Dedifferentiated amniotic fluid mesenchymal stem cell (primary cell): ENCODE measurements around the gene IL1RAPL1.
"Not testable (repeated sequence)": the region's sequence is repeated elsewhere in the genome, so short reads cannot be mapped to it uniquely, and the experiment has no call there.

Experiments used
- DNase-seq: peaks from one replicate; pipeline ENCODE4 v3.0.0-alpha.2; 2016; ENCODE audit errors: extremely low spot score

IL1RAPL1 gene

GRCh38 chrX:29269390-29269789 is 682.1 kb downstream of the IL1RAPL1 start:
- no peak for DNase-seq

- DNase-seq = no peak
Observed at GRCh38 chrX:29274517-29274916, 687.3 kb downstream of the IL1RAPL1 start.

GRCh38 chrX:29275928-29276327 is 688.7 kb downstream of the IL1RAPL1 start:
- no peak for DNase-seq

- no peak for DNase-seq
Observed at GRCh38 chrX:29281078-29281742, 694.0 kb downstream of the IL1RAPL1 start.

- DNase-seq = no peak
Observed at GRCh38 chrX:29285664-29286063, 698.4 kb downstream of the IL1RAPL1 start.

- no peak for DNase-seq
Observed at GRCh38 chrX:29295987-29296680, 708.9 kb downstream of the IL1RAPL1 start.

- DNase-seq = no peak
Observed at GRCh38 chrX:29297171-29297800, 710.0 kb downstream of the IL1RAPL1 start.

- no peak for DNase-seq
Observed at GRCh38 chrX:29299684-29300083, 712.4 kb downstream of the IL1RAPL1 start.

- DNase-seq = no peak
Observed at GRCh38 chrX:29308726-29309125, 721.5 kb downstream of the IL1RAPL1 start.

GRCh38 chrX:29315931-29316330 is 728.7 kb downstream of the IL1RAPL1 start:
- DNase-seq = no peak

GRCh38 chrX:29318012-29318411 is 730.8 kb downstream of the IL1RAPL1 start:
- peak; percentile 51 for DNase-seq

GRCh38 chrX:29332429-29332828 is 745.2 kb downstream of the IL1RAPL1 start:
- not testable (repeated sequence) for DNase-seq

GRCh38 chrX:29333091-29333490 is 745.8 kb downstream of the IL1RAPL1 start:
- not testable (repeated sequence) for DNase-seq

- DNase-seq = no peak
Observed at GRCh38 chrX:29348288-29348687, 761.0 kb downstream of the IL1RAPL1 start.

- DNase-seq = no peak
Observed at GRCh38 chrX:29359276-29359675, 772.0 kb downstream of the IL1RAPL1 start.

- not testable (repeated sequence) for DNase-seq
Observed at GRCh38 chrX:29374765-29375164, 787.5 kb downstream of the IL1RAPL1 start.

- no peak for DNase-seq
Observed at GRCh38 chrX:29376584-29376983, 789.3 kb downstream of the IL1RAPL1 start.

GRCh38 chrX:29382811-29383210 is 795.6 kb downstream of the IL1RAPL1 start:
- DNase-seq = no peak

- no peak for DNase-seq
Observed at GRCh38 chrX:29388509-29388908, 801.3 kb downstream of the IL1RAPL1 start.

- DNase-seq = no peak
Observed at GRCh38 chrX:29397506-29397905, 810.3 kb downstream of the IL1RAPL1 start.

- no peak for DNase-seq
Observed at GRCh38 chrX:29407357-29407756, 820.1 kb downstream of the IL1RAPL1 start.

- DNase-seq = no peak
Observed at GRCh38 chrX:29419774-29420553, 832.7 kb downstream of the IL1RAPL1 start.
